Tongue (tissue), 2 donors: ENCODE data around the gene ZNF503. TPM values are rescaled to one million over a fixed set of nuclear protein-coding genes. Genes with fewer than 3 reads are reported as not detected.

Experiments
- DNase-seq: peaks from one replicate; pipeline ENCODE4 v3.0.0-alpha.2; 2015
- total RNA-seq: library from RNA; depleted of rRNA; stranded (reverse); fragments of >200 nt; gene quantifications from one replicate; pipeline ENCODE4 v1.2.3, GENCODE V29; 2014

ZNF503 gene, protein sequence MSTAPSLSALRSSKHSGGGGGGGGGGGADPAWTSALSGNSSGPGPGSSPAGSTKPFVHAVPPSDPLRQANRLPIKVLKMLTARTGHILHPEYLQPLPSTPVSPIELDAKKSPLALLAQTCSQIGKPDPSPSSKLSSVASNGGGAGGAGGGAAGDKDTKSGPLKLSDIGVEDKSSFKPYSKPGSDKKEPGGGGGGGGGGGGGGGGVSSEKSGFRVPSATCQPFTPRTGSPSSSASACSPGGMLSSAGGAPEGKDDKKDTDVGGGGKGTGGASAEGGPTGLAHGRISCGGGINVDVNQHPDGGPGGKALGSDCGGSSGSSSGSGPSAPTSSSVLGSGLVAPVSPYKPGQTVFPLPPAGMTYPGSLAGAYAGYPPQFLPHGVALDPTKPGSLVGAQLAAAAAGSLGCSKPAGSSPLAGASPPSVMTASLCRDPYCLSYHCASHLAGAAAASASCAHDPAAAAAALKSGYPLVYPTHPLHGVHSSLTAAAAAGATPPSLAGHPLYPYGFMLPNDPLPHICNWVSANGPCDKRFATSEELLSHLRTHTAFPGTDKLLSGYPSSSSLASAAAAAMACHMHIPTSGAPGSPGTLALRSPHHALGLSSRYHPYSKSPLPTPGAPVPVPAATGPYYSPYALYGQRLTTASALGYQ
- total RNA-seq, result 12.6 TPM

DNA sequence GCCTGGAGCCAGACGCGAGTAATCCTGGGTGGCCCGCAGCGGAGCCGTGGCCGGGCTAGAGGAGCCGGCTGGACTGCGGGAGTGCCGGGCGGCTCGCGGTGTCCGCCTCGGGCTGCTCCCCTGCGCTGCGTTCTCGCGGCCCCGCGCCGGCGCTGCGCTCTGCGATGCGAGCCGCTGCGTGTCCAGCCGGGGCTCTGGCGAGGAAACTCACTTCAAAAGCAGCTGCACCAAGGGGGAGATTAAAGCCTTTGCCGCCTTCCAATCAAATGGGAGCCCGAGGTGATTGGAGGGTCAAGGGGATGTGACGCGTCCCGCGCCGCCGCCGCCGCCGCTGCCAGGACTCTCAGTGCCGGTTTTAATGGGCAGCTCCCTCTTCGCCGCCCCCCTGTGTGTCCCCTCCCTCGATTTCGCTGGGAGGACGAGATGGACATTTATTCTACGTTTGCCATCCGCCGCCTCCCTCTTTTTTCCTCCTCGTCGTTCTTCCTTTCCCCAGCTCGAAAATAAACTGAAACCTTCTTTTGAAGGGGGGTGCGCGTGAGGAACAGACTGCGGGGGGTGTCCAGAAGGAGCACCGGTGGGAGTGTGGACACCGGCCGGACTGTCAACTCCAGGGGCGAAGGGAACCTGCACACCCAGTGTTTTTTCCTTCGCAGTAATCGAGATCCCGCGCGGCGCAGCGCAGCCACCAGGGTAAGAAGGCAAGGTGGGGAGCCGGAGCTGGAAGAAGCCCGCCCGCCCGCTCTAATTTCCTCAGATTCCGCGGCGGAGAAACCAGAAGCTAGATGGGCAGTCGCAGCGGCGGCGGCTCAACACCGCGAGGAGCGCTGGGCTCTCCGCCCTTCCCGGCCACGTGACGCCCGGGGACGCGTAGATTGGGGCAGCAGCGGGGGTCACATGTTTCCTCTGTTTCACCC is at the start of gene ZNF503:
TSS of gene ZNF503 (minus strand) at position 196 of the 917 bp plus-strand sequence. CDS start 345 bp downstream, outside the sequence.
- peak; percentile 99 for DNase-seq

DNA sequence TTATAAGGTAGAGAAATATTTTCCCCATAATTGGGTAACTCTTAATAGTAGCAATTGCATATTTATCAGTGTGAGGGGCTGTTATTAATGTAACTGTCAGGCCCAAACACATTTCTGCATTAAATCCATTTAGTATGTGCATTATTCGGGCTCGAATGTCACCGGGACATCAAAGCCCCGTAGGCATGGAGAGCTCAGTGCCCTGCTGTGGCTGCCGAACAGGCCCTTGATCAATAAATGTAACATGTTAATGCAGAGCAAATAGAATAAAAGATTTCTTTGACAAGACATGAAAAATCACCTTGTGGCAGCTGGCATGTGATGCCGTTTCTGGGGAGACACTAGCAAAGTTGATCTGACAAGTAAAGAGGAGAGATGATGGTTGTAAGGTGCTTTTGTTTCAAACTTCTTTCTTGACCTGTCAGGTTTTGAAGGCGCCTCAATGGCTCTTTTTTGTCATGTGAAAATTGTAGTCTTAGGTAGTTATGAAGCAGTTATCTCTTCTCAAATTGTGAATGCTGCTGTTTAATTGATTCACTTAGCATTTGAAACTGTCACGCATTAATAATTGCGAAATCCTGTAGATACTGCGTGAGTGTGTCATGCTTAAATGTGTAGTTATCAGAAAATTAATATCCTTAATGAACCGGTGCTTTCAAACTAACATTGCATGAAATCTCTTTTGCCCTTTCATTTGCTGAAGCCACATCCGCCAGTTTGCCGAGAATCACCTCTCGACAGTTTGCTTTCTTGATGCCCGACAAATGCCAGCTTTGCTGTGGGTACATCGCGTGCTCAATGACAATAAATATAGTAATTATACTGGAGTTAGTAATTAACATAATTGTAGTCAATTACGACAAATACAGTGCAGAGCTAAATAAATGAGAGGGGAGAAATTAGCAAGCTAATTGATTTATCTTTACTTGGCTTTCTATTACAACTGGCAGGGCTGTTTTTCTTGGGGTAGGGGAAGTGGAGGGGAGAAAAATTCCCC is 49.4 kb upstream of the ZNF503 start:
- no peak for DNase-seq

DNA sequence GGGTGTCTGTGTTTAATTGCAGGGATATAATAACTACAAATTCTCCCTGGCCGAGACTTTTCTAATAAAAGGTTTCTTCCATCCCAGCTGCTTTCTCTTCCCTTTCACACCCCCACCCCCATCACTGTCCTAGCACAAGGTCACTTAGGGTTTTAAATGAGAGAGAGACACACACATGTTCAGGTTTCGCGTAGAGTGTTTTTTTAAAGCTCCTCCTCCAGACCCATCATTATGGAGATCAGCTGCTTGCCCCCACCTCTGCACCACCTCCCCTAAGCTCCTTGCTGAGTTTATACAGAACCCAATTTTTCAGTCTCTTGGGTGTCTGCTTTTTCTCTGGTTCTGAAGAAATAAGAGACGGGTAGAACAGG is 48.5 kb upstream of the ZNF503 start:
- no peak for DNase-seq

DNA sequence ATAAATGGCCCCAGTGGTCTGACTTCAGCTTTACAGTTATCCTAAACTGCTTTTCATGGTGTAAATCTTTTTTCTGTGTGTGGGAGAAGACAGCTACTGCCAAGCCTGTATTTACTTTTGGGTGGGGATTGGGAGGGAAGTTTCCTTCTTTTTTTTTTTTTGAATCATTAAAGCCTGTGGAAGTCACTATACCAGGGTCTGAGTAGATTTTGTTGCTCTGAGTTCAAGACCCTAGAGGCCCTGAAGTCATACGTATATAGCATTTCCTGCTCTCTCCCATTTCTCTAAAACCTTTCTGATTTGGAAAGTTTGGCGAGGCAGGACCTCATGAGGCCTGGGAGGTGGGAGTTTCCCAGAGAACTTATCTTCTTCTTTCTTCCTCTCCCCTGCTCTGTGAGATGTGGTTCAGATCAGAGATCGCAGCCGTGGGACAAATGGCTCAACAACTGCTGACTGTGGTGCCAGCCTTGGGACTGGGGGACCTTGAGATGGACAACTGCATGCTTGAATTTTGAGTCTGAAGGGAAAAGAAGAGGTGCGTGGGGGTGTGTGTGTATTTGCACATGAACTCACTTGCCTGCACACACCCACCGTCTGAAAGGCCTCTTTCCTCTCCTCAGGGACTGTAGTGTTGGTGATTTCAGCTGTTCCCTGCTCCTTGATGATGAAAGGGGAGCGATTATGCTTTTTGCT is 48.0 kb upstream of the ZNF503 start:
- DNase-seq, result peak; percentile 45

DNA sequence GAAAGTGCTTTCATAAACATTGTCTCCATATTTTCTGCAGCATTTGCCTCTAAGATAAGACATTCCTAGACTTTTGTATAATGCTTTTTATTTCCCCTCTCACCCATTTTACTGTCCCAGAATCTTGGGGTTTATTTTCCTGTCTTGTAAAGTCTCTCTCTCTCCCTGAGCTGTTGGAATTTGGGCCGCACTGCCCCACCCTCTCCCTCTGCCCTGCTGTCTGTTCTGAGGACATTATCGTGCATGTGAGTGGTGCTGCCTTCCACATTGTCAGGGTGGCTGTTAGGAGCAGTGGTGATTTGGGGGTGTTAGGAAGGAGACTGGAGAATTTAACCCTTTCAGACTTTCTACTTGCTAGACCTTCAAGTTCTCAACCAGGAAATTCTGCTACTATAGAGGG is 46.6 kb upstream of the ZNF503 start:
- no peak for DNase-seq

DNA sequence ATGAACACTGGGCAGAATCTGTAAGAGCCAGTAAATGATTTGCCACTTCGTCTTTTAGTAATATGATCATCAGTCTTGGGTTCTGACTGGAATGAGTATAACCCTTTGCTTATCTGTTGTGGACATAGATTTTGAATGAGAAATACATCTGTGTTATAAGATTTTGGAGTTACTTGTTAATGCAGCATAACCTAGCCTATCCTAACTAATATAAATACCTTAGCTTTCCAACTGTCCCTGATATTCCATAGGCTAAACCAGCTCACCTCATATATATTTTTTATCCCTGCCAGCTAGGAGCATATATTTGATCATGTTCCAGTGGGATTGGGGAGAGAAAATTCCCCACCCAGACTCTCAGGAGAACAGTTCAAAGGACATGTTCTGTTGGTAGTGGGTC is 44.9 kb upstream of the ZNF503 start:
- DNase-seq, result no peak

DNA sequence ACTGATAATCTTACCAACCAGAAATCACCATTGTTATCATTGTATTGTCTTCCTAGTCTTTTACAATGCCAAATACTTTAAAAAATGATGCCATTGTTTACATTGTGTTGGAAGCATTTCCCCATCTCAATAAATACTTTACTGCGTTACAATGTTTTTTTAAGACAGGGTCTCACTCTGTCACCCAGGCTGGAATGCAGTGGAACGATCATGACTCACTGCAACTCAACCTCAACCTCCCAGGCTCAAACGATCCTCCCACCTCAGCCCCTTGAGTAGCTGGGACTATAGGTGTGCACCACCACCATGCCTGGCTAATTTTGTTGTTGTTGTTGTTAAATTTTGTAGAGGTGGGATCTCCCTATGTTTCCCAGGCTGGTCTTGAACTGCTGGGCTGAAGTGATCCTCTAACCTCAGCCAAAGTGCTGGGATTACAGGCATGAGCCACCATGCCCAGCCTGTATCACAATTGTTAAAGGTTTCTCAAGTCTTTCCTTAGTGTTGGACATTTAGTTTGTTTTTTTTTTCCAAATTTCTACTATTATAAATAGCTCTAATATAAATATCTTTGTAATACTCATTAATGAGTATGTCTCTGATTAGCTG is 43.3 kb upstream of the ZNF503 start:
- DNase-seq, result no peak

DNA sequence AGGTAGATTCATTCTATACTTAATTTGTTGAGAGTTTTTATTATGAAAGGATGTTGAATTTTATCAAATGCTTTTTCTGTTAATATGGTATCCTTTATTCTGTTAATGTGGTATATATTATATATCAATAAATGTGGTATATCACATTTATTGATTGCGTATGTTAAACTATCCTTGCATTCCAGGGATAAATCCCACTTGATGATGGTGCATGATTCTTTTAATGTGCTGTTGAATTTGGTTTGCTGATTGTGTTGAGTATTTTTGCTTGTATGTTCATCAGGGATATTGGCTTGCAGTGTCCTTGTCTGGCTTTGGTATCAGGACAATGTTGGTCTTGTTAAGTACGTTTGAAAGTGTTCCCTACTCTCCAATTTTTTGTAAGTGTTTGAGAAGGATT is 41.8 kb upstream of the ZNF503 start:
- DNase-seq, result no peak

DNA sequence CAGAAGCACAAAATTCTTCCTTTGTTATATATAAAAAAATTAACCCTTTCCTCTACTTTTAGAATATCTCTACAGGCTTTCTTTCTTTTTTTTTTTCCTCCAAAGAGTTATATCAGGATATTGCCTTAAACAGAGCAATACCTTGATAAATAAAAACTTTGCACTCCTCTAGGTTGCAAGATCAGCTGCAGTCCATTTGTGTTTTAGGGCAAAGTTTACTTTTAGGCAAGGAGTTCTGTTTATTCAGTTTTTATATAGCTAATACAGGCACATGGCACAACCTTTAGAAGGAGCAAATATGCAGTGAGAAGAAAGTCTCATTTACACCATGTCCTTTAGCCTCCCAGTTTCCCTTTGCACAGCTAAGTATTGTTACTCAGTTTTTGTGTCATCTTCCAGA is 40.1 kb upstream of the ZNF503 start:
- DNase-seq, result no peak

DNA sequence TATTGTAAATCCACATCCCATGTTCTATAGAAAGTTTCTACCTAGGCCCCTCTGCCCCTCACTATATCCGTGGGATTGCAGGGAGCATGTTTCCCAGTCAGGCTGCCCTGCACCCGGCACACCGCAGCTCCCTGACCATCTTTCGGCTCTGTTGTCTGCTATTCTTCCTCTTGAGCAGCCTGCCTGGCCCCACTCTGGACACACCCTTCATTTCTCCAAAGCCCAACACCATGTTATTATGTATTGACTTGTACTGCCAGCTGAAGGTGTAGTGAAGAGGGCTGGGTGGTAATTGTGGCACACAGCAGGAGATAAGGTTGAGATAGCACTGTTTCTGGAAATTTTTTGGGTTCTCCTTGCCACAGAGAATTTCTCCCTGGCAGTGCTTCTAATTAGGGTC is 39.6 kb upstream of the ZNF503 start:
- no peak for DNase-seq

DNA sequence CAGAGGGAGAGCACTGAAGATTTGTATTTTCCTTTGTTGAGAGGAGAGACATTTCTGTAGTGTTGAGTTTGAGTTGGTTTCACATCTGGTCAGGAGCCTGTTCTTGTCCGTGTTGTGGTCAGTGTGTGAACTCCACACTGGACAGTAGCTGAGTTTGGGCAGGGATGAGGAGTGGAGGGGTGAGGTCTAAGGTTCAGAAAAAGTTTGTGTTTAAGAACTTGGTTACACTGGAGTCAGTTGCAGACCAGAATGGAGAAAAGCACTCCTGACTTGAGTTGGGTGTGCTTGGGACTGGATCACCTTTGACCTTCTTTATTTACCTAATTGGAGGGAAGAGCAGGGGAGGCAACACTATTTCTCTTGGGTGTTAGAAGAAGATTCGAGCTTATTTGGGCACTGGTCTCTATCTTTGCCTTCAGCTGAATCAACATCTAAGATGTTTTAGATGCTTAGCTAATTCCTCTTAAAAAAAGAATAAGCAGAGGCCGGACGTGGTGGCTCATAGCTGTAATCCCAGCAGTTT is 38.8 kb upstream of the ZNF503 start:
- DNase-seq, result no peak

DNA sequence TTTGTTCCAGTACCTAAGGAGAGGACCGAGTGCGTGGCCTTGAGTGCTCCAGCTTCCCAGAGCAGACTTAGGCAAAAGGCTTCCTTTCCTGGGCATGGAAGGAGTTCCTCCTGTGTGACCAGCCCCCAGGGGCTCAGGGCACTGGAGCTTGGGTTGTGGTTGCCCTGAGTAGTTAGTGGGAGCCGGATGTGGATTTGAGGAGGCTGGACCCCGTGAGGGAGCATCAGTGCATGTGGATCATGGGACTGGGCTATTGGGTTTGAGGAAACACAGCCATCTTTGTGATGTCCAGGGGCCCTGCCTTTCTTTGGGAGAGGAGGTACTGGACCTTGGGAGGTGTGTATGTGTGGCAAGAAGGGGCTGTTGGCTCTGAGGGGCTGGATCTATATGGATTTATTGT is 38.2 kb upstream of the ZNF503 start:
- DNase-seq, result no peak

DNA sequence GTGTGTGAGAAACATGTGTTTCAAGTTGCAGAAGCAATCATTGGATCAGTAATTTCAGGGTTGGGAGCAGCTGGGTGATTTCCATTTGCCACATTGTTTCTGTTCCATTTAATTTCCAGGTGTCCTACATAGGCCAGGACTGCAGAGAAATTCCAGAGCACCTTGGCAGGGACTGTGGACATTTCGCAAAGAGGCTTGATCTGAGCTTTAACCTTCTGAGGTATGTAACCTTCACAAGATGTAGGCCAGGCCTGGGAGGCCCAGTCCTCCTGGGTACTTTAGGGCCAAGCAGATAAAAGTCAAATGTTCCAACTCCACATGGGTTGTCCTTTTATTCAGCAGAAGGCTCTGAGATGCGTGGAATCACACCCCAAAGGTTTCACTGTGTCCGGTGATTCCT is 36.7 kb upstream of the ZNF503 start:
- DNase-seq, result no peak

DNA sequence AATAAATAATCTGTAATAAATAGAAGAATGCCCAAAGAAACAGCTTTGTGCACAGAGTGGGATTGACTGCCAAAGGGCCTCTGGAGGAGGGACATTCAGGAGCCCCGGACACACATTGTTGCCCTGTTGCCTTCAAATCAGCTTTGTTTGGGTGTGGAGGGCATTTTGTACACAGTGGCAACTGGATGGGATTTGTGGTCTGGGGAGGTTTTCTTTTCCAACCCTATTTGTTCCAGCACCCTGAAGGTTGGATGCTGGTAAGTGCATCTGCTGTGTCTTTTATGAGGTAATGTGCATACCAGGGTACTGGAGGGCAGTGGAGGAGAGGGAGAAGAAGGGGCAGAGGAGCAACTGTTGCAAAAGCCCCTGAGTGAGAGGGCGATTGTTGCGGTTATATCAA is 36.1 kb upstream of the ZNF503 start:
- no peak for DNase-seq

DNA sequence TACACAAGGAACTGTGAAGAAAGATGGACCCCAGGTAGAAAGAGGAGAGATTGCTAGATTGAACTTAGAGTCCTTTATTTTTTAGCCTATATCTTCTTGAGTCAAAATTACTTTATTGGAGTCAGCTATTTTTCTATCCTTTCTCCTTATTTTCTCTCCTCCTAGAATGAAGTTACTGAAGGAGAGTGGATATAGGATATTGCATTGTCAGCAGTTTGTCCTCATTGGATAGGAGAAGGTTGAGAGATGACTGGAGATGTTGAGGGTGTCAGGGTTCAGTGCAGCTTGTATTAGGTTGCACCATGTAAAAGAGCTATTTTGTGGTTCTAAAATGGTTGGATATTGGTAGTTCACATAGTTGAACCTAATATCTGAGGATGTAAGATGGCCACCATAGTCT is 35.3 kb upstream of the ZNF503 start:
- no peak for DNase-seq

DNA sequence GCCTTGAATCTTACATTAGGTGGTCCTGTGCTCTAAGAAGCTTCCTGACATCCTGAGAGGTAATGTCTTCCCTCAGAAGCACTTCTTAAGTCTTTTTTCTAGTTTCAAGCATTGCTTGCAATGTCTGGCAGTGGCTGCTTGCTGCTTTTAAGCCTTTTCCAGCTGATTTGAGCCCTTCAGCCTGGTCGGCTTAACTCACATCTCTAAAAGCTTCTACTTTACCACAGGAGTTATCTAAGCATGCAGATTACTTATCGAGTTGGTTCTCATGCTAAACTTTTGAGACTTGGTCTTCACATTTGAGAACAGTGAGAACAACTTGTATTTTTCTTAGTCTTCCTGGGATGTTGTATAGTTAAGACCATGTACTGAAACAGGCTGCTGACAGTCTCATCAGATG is 33.7 kb upstream of the ZNF503 start:
- DNase-seq, result no peak

DNA sequence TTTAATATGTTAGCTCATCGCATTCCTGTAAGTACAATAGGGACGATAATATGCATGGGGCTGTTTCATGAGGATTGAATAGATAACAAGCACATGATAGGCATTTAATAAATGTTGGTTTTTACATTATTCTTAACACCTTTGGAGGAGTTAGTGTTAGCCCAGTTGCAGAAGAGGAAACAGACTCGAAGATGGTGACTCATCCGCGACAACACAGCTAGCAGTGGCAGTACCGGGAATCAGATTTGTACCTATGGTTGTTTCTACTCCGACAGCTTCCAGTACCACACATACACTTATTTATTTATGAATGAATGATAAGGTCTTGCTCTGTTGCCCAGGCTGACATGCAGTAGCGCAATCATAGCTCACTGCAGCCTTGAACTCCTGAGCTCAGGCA is 32.7 kb upstream of the ZNF503 start:
- DNase-seq, result no peak

DNA sequence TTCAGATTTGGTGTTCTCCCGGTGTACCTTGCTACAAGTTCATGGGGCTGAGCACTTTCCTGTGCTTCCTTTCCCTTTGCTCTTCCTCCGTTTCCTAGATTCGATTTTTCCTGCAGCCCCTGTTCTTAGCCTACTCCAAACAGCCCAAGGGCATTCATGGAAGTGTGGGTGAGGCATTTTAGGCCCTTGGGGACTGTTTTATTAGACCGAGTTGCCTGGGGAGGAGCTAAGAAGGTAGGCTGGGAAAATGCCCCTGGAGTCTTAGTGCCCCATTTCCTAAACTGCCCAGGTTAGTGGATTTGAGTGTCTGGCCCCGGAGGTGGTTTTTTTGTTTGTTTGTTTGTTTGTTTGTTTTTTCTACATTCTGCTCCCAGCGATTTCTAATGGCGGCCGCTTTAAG is 31.7 kb upstream of the ZNF503 start:
- DNase-seq, result no peak

DNA sequence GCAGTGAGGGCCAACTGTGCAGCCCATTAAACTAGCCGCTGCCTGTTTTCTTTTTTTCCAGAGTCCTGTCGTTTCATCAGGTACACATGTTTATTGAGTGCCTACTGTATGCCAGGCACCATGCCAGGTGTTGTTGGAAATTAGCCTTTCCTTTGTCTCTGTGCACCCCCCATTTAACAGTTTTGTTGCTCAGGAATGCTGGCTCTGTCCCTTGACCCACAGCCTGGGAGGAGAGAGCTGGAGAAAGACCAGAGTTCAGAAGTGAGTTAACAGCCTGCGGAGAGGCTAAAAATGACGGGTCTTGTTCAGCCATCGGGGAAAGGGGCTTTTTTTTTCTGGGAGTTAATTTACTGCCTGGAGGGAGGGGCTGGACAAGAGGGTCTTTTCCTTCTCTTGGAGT is 31.2 kb upstream of the ZNF503 start:
- no peak for DNase-seq

DNA sequence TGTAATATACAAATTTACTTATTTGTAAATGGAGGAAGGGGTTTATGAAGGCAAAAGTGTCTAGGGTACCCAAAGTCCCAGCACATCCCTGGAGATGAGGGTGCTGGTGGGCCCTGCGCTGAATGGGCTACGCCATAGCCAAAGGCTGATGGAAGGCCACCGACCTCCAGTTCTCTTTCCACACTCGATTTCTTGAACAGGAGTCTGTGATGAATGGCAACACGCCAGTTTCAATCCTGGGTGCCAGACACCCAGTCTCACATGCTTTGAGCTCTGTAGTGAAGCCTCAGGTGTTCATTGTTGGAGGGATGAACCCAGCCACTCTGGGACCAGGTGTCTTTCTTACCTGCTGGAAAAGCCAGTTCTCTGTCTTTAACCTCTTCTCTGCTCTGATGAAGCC is 30.6 kb upstream of the ZNF503 start:
- no peak for DNase-seq
